ENCODE data around the gene ZFYVE28. TPM values are rescaled to one million over a fixed set of nuclear protein-coding genes. Genes with fewer than 3 reads are reported as not detected.

ZFYVE28 gene
- total RNA-seq, 1 donor from 2014 or later: 3.6 TPM

DNA sequence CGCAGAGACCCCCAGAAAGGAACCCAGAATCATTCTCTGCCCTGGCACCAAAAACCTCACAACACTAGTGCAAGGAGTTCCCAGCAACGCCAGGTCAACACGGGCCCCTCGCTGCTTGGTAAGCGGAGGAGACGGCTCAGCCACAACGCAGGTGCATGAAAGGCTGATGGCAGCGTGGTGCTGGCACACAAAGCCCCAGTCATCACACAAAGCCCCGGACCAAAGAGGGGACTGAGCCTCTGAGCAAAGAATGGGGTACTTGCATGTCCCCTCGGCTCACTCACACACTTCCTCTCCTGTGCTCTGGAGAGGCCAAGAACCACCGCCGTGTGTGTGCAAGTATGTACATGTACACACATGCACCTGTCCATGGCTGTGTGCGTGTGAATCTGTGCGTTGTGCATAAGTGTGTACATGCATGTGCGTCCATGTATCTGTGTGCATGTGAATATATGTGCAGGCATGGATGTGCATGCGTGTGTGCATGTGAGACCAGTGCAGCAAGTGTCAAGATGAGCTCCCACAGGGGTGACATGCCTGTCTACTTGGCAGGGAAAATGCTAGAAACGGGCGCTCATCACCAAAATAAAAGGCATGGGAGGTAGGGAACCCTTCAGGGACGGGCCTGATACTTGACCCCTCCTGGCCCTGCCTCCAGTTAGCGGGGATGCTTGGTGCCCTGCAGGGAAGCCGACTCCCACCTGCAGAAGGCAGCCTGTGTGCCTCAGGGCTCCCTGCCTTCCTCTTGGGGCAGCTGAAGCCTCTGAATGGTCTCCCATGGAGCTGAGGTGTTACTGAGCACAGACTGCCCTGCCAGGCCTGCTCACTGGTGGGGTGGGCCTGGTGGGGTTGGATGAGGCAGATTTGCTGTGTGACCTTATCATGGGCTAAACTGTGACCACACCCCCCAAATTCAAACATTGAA is 60.4 kb downstream of the ZFYVE28 start:
- Mint-ChIP-seq H3K27ac (no peak overlapping the region), H3K4me1 (ENCODE audit: unreplicated experiment) (no peaks in the 10 kb centered on the region), H3K4me3 (no peak overlapping the region), H3K36me3 (no peaks in the 10 kb centered on the region), H3K27me3 (no peaks in the 10 kb centered on the region), H3K9me3 (no peaks in the 10 kb centered on the region)
- DNase-seq (ENCODE audit: extremely low spot score, unreplicated experiment): no peak
- TF ChIP-seq, protein P1, sequence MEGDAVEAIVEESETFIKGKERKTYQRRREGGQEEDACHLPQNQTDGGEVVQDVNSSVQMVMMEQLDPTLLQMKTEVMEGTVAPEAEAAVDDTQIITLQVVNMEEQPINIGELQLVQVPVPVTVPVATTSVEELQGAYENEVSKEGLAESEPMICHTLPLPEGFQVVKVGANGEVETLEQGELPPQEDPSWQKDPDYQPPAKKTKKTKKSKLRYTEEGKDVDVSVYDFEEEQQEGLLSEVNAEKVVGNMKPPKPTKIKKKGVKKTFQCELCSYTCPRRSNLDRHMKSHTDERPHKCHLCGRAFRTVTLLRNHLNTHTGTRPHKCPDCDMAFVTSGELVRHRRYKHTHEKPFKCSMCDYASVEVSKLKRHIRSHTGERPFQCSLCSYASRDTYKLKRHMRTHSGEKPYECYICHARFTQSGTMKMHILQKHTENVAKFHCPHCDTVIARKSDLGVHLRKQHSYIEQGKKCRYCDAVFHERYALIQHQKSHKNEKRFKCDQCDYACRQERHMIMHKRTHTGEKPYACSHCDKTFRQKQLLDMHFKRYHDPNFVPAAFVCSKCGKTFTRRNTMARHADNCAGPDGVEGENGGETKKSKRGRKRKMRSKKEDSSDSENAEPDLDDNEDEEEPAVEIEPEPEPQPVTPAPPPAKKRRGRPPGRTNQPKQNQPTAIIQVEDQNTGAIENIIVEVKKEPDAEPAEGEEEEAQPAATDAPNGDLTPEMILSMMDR (conservative IDR thresholded peaks at IDR 0.05): no peak

DNA sequence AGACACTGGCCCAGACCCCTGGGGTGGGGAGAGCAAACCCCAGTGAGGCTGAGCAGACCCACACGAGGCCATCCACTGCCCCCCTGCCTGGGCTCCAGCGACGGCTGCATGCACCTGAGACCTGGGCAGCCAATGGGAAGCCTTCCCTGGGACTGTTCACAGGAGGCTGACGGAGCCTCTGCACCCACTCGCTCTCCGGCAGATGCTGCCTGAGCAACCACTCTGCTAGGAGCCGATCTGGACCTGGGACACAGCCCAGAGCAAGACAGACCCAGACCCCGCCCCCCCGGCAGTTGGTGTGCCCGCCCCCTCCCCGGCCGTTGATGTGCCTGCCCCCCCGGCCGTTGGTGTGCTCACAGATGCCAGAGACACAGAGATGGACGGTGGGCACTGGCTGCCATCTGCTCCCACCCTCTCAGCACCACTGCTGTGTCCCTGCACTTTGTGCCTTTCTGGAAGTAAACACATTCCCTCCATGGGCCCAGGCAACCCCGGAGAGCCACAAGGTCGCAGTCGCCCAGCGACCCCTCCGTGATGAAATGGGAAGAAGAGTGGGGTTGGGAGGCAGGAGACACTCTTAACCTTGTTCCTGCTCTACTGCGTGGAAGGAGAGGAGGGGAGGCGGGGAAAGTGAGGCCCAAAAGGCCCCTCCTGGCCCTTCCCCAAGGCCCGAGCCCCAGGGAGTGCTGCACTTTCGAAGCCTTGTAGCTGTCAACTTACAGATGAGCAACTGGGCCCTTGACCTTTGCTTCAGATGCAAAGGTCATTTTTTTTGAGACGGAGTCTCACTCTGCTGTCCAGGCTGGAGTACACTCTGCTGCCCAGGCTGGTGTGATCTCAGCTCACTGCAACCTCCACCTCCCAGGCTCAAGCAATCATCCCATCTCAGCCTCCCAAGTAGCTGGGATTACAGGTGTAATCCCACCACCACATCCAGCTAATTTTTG is 62.0 kb downstream of the ZFYVE28 start:
- TF ChIP-seq, protein P1 (conservative IDR thresholded peaks at IDR 0.05): no peak
- DNase-seq (ENCODE audit: extremely low spot score, unreplicated experiment): no peak
- no peak overlapping the region for H3K4me3 Mint-ChIP-seq
- H3K9me3 Mint-ChIP-seq: no peaks in the 10 kb centered on the region
- no peaks in the 10 kb centered on the region for H3K36me3 Mint-ChIP-seq
- no peaks in the 10 kb centered on the region for H3K27me3 Mint-ChIP-seq
- no peak overlapping the region for H3K27ac Mint-ChIP-seq
- no peaks in the 10 kb centered on the region for H3K4me1 Mint-ChIP-seq (ENCODE audit: unreplicated experiment)

- Mint-ChIP-seq H3K36me3 (no peaks in the 10 kb centered on the region), H3K9me3 (no peaks in the 10 kb centered on the region), H3K4me1 (ENCODE audit: unreplicated experiment) (no peaks in the 10 kb centered on the region), H3K4me3 (no peak overlapping the region), H3K27me3 (no peaks in the 10 kb centered on the region), H3K27ac (no peak overlapping the region)
- no peak for DNase-seq (ENCODE audit: extremely low spot score, unreplicated experiment)
- TF ChIP-seq, protein P1 (conservative IDR thresholded peaks at IDR 0.05): no peak
Observed at GRCh38 chr4:2354760-2355159, 63.7 kb downstream of the ZFYVE28 start.

DNA sequence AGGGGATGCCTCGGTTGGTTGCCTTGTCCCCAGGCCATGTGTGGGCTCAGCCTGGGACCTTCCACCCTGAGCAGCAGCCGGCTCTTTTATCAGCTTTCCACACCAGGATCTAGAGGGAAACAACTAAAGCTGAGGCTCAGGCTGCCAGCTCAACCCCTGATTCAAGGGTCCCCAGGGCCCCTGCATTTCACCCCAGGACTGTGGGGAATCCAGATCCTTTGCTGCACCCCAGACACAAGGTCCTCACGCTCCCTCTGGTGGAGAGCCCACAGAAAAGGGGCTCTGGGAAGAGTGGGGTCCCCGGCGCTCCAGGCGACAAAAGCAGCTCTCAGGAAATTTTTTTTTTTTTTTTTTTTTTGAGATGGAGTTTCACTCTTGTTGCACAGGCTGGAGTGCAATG is 64.3 kb downstream of the ZFYVE28 start:
- no peaks in the 10 kb centered on the region for H3K9me3 Mint-ChIP-seq
- H3K27ac Mint-ChIP-seq: no peak overlapping the region
- no peaks in the 10 kb centered on the region for H3K27me3 Mint-ChIP-seq
- no peaks in the 10 kb centered on the region for H3K4me1 Mint-ChIP-seq (ENCODE audit: unreplicated experiment)
- TF ChIP-seq, protein P1 (conservative IDR thresholded peaks at IDR 0.05): peak; percentile 44
- peak; percentile 62 for DNase-seq (ENCODE audit: extremely low spot score, unreplicated experiment)
- H3K4me3 Mint-ChIP-seq: no peak overlapping the region
- no peaks in the 10 kb centered on the region for H3K36me3 Mint-ChIP-seq

- H3K4me1 Mint-ChIP-seq (ENCODE audit: unreplicated experiment): no peaks in the 10 kb centered on the region
- peak; percentile 68 for DNase-seq (ENCODE audit: extremely low spot score, unreplicated experiment)
Observed at GRCh38 chr4:2353222-2354107, 65.0 kb downstream of the ZFYVE28 start.

More at GRCh38 chr4:2353222-2354107, 65.0 kb downstream of the ZFYVE28 start:
- TF ChIP-seq, protein P1 (conservative IDR thresholded peaks at IDR 0.05): no peak
- Mint-ChIP-seq H3K9me3 (no peaks in the 10 kb centered on the region), H3K27ac (no peak overlapping the region), H3K27me3 (no peaks in the 10 kb centered on the region), H3K36me3 (no peaks in the 10 kb centered on the region), H3K4me3 (no peak overlapping the region)
